T1000 (cell line): ENCODE measurements around the gene CDH8.

Experiments used
- DNase-seq: peaks from one replicate; lab custom pipeline; 2025; ENCODE audit warnings: mixed read lengths; lab: John Stamatoyannopoulos, UW

The CDH8 gene

GRCh38 chr16:61616088-61616487 lies 420.1 kb downstream of the CDH8 start:
- no peak for DNase-seq

- no peak for DNase-seq
Observed at GRCh38 chr16:61611847-61612491, 424.3 kb downstream of the CDH8 start.

- DNase-seq = no peak
Observed at GRCh38 chr16:61606581-61606980, 429.7 kb downstream of the CDH8 start.
